ENCODE data around the gene AHR.

Gene AHR

GRCh38 chr7:17313194-17313593 is 14.7 kb downstream of the AHR start:
- H3K9me3 ChIP-seq, result no peaks in the 10 kb centered on the region
- no peaks in the 10 kb centered on the region for H3K36me3 ChIP-seq
- DNase-seq, result no peak
- no peak for TF ChIP-seq CTCF (IDR thresholded peaks at IDR 0.05; ENCODE audit: low read depth, low read length)
- H3K27me3 ChIP-seq, result peaks cover 22% of the 10 kb centered on the region
- no peaks in the 10 kb centered on the region for H3K4me1 ChIP-seq
- no peak overlapping the region for H3K4me3 ChIP-seq (ENCODE audit: low read depth, low read length)

DNA sequence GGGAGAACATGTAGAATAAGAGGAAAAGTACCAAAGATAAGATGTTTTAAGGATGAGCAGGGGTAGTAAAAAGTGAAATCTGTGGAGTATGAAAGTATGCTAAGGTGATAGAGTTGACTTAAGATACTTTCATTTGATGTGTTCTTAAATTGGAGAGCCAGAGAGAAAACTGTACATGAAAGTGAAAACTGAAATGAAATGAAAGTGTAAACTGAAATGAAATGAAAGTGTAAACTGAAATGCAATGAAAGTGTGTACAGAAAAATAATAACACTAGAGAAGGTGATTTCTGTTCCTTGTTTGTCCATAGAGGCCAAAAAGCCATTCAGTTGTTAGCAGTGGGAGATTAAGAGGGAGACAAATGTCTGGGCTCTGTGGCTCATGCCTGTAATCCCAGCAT is 17.5 kb downstream of the AHR start:
- Histone ChIP-seq H3K4me1 (no peaks in the 10 kb centered on the region), H3K9me3 (no peaks in the 10 kb centered on the region), H3K27me3 (peaks cover 3% of the 10 kb centered on the region; the same call in 1 of the 2 replicates), H3K4me3 (ENCODE audit: low read depth, low read length) (no peak overlapping the region), H3K36me3 (no peaks in the 10 kb centered on the region)
- no peak for DNase-seq
- no peak for TF ChIP-seq CTCF (IDR thresholded peaks at IDR 0.05; ENCODE audit: low read depth, low read length)

DNA sequence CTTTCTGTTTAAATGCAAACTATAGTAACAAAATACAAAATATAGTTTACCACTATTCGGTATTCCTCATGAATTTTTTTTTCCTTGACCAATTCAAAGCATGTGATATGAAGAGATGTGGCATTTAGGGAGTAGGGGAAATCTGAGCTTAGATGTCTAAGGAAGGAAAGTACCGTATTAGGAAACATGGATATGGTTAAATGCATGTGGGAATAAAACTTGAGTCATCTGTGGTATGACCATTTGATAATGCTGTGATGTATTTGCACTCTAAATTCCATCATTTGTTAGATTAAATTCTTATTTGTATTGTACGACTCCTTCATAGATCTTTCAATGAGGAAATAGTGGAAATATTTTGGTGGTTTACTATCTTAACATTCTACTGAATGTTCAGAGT is 19.7 kb downstream of the AHR start:
- DNase-seq, result no peak
- Histone ChIP-seq H3K9me3 (no peaks in the 10 kb centered on the region), H3K4me3 (ENCODE audit: low read depth, low read length) (no peak overlapping the region), H3K27me3 (no peaks in the 10 kb centered on the region; the same call in 1 of the 2 replicates), H3K36me3 (no peaks in the 10 kb centered on the region), H3K4me1 (no peaks in the 10 kb centered on the region)
- no peak for TF ChIP-seq CTCF (IDR thresholded peaks at IDR 0.05; ENCODE audit: low read depth, low read length)

GRCh38 chr7:17319164-17320101 is 21.0 kb downstream of the AHR start:
- Histone ChIP-seq H3K4me3 (ENCODE audit: low read depth, low read length) (no peak overlapping the region), H3K27me3 (no peaks in the 10 kb centered on the region), H3K36me3 (no peaks in the 10 kb centered on the region), H3K9me3 (no peaks in the 10 kb centered on the region), H3K4me1 (no peaks in the 10 kb centered on the region)
- DNase-seq, result no peak
- TF ChIP-seq CTCF (IDR thresholded peaks at IDR 0.05; ENCODE audit: low read depth, low read length), result no peak

DNA sequence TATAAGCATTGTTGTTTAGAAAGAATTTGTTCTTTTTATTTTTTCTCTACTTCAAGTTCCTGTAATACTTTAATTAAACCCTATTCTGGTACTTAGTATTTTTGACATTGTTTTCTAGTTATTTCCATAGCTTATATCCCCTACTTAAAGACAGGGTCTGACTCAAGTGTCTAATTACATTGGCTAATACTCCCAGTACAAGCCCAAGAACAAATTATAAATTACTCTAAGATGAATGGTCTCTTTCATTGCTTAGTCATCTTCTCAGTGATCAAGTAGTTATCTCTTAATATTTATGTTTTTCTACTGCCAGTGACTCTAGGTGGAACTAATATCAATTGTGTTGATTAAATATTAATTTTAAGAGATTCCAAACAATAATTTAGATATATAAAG is 21.6 kb downstream of the AHR start:
- TF ChIP-seq CTCF (IDR thresholded peaks at IDR 0.05; ENCODE audit: low read depth, low read length), result no peak
- no peak overlapping the region for H3K4me3 ChIP-seq (ENCODE audit: low read depth, low read length)

GRCh38 chr7:17320657-17321056 is 22.2 kb downstream of the AHR start:
- no peaks in the 10 kb centered on the region for H3K4me1 ChIP-seq
- DNase-seq, result no peak
- H3K4me3 ChIP-seq (ENCODE audit: low read depth, low read length), result no peak overlapping the region
- no peak for TF ChIP-seq CTCF (IDR thresholded peaks at IDR 0.05; ENCODE audit: low read depth, low read length)
- no peaks in the 10 kb centered on the region for H3K36me3 ChIP-seq
- H3K27me3 ChIP-seq, result no peaks in the 10 kb centered on the region
- no peaks in the 10 kb centered on the region for H3K9me3 ChIP-seq

More for the DNA sequence above, 21.6 kb downstream of the AHR start:
- no peaks in the 10 kb centered on the region for H3K9me3 ChIP-seq
- H3K4me1 ChIP-seq, result no peaks in the 10 kb centered on the region
- DNase-seq, result no peak
- no peaks in the 10 kb centered on the region for H3K27me3 ChIP-seq
- no peaks in the 10 kb centered on the region for H3K36me3 ChIP-seq

Measured in BE2C (cell line).